Upper lobe of right lung (tissue), 1 donor: ENCODE data around the gene IPO9. TPM values are rescaled to one million over a fixed set of nuclear protein-coding genes. Genes with fewer than 3 reads are reported as not detected.
"Not testable (repeated sequence)": the region's sequence is repeated elsewhere in the genome, so short reads cannot be mapped to it uniquely, and the experiment has no call there.

Experiments
- ATAC-seq: fragments of 200-7000 bp; cut with Tn5 transposase; one replicate; pipeline ENCODE4 v1.9.1; 2020; ENCODE audit warnings: mild to moderate bottlenecking, moderate library complexity
- DNase-seq: peaks from one replicate; pipeline ENCODE4 v3.0.0-alpha.2; 2020
- H3K27ac ChIP-seq: fragments of 200-600 bp; one replicate; pipeline ENCODE4 v1.8.0; 2022
- H3K27me3 ChIP-seq: fragments of 200-600 bp; one replicate; pipeline ENCODE4 v1.8.0; 2022; ENCODE audit warnings: mild to moderate bottlenecking
- H3K36me3 ChIP-seq: fragments of 200-600 bp; one replicate; pipeline ENCODE4 v1.8.0; 2022
- H3K4me1 ChIP-seq: fragments of 200-600 bp; one replicate; pipeline ENCODE4 v1.8.0; 2022
- H3K4me3 ChIP-seq: fragments of 200-600 bp; one replicate; pipeline ENCODE4 v1.8.0; 2022; ENCODE audit warnings: mild to moderate bottlenecking
- H3K9me3 ChIP-seq: fragments of 200-600 bp; one replicate; pipeline ENCODE4 v1.8.0; 2022
- intact Hi-C: fragments of 100-400 bp; cut with DNase I; formaldehyde crosslinking; loops from one replicate; pipeline ENCODE4 v1.11.0; 2022
- total RNA-seq: library from RNA; stranded (reverse); fragmentation: NEBNext Ultra II Directional; extraction: Animal tissue kit (Norgen Biotek cat#: 25700); gene quantifications from one replicate; pipeline ENCODE4 v1.2.1, GENCODE V29; 2021
- TF ChIP-seq, protein P1 (sequence below): fragments of 200-600 bp; IDR thresholded peaks from one replicate; pipeline ENCODE4 v1.8.0; 2022; ENCODE audit warnings: antibody characterized with exemption
- donor health status: DM: no; HTN: yes; CAD: no; lungs with severe emphysema.

Gene IPO9
- total RNA-seq, 1 donor from 2014 or later: 44.5 TPM

DNA sequence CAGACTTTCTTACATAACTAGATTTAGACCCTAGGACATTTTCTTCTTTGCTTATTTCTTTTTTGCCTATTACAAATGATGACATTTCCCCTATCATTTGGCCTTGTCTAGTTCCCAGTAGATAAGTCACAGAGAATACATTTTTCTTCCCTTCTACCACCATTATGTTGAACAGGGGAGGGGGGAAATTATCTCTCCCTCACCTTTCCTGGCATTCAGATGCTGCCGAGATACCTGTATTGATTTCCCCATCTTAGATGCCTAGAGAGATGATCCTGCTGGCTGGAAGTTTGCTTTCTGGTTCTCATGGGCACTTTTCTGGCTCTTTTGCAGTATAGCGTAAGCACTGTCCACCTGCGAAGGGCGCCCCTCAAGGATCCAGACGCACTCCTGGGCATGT lies 5.7 kb downstream of the IPO9 start:
- no peak overlapping the region for H3K27ac ChIP-seq
- intact Hi-C loops: no loop called here

DNA sequence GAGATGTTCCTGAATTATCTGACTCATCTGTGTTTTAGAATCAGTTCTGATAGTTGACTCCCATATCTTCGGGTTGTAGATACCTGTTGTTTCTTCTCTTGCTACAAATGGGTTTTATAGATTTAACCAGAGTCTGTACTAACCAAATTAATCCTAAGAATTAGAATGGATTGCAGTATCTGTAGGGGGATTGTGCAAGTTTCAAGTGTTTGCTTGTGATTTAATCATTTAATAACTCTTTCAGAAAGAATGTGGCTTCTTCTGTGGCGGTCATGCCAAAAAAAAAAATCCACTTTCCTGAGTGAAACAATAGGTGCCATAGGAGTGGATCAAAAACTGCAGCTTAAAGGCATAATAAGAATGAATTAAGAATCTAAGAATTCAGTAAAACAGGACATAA lies 9.4 kb downstream of the IPO9 start:
- Histone ChIP-seq H3K4me1 (peaks cover 5% of the 10 kb centered on the region), H3K9me3 (no peaks in the 10 kb centered on the region), H3K27me3 (no peaks in the 10 kb centered on the region), H3K36me3 (peaks cover 6% of the 10 kb centered on the region), H3K4me3 (no peak overlapping the region), H3K27ac (peak overlapping the region; percentile 18)
- DNase-seq: no peak
- intact Hi-C loops: no loop called here
- no peak for ATAC-seq
- TF ChIP-seq, protein P1, sequence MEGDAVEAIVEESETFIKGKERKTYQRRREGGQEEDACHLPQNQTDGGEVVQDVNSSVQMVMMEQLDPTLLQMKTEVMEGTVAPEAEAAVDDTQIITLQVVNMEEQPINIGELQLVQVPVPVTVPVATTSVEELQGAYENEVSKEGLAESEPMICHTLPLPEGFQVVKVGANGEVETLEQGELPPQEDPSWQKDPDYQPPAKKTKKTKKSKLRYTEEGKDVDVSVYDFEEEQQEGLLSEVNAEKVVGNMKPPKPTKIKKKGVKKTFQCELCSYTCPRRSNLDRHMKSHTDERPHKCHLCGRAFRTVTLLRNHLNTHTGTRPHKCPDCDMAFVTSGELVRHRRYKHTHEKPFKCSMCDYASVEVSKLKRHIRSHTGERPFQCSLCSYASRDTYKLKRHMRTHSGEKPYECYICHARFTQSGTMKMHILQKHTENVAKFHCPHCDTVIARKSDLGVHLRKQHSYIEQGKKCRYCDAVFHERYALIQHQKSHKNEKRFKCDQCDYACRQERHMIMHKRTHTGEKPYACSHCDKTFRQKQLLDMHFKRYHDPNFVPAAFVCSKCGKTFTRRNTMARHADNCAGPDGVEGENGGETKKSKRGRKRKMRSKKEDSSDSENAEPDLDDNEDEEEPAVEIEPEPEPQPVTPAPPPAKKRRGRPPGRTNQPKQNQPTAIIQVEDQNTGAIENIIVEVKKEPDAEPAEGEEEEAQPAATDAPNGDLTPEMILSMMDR: no peak

More for the DNA sequence above, 5.7 kb downstream of the IPO9 start:
- peaks cover 6% of the 10 kb centered on the region for H3K36me3 ChIP-seq
- H3K4me1 ChIP-seq: peaks cover 25% of the 10 kb centered on the region
- no peaks in the 10 kb centered on the region for H3K27me3 ChIP-seq
- H3K9me3 ChIP-seq: no peaks in the 10 kb centered on the region
- ATAC-seq (no peak), DNase-seq (no peak)
- H3K4me3 ChIP-seq: no peak overlapping the region
- TF ChIP-seq, protein P1: no peak

DNA sequence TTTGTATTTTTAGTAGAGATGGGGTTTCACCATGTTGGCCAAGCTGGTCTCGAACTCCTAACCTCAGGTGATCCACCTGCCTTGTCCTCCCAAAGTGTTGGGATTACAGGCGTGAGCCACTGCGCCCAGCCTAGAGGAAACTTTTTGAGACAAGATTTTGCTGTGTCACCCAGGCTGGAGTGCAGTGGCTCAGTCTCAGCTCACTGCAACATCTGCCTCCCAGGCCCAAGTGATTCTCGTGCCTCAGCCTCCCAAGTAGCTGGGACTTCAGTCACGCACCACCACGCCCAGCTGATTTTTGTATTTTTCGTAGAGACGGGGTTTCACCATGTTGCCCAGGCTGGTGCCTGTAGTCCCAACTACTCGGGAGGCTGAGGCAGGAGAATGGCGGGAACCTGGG lies 10.1 kb downstream of the IPO9 start:
- intact Hi-C loops, H3K4me1 ChIP-seq, H3K9me3 ChIP-seq, H3K36me3 ChIP-seq, H3K27ac ChIP-seq, H3K27me3 ChIP-seq, H3K4me3 ChIP-seq, DNase-seq, ATAC-seq: not testable (repeated sequence)

DNA sequence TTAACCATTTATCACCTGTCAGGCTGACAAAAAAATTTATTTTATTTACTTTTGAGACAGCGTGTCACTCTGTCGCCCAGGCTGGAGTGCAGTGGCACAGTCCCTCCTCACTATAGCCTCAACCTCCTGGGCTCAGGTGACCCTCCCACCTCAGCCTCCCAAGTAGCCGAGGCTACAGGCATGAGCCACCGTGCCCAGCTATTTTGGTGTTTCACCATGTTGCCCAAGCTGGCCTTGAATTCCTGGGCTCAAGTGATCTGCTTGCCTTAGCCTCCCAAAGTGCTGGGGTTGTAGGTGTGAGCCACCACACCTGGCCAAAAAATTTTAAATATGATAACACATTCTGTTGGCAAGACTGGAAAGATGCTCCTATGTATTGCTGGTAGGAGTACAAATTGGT lies 11.1 kb downstream of the IPO9 start:
- intact Hi-C loops: no loop called here

DNA sequence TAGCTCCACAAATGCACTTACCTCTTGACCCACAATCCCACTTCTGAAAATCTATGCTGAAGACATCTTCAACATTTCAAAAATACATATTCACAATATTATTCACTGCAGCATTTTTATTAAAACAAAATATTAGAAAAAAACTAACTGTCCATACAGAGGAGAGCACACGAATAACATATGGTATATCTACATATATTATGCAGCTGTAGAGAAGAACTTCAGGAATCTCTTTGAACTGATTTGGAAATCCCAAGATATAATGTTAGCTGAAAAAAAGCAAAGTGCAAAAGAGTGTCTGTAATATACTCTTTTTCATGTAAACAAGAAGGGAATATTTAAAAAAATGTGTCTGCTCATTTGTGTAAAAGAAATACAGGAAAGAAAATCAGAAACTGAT lies 11.5 kb downstream of the IPO9 start:
- TF ChIP-seq, protein P1: no peak
- no peak overlapping the region for H3K27ac ChIP-seq
- H3K27me3 ChIP-seq: no peaks in the 10 kb centered on the region
- intact Hi-C loops: no loop called here
- no peak overlapping the region for H3K4me3 ChIP-seq
- no peaks in the 10 kb centered on the region for H3K9me3 ChIP-seq
- no peaks in the 10 kb centered on the region for H3K4me1 ChIP-seq
- ATAC-seq (no peak), DNase-seq (no peak)
- H3K36me3 ChIP-seq: peaks cover 6% of the 10 kb centered on the region

More for the DNA sequence above, 11.1 kb downstream of the IPO9 start:
- Histone ChIP-seq H3K27ac (no peak overlapping the region), H3K4me3 (no peak overlapping the region), H3K4me1 (no peaks in the 10 kb centered on the region), H3K36me3 (peaks cover 6% of the 10 kb centered on the region), H3K9me3 (no peaks in the 10 kb centered on the region), H3K27me3 (no peaks in the 10 kb centered on the region)
- DNase-seq (no peak), ATAC-seq (no peak)
- TF ChIP-seq, protein P1: no peak

DNA sequence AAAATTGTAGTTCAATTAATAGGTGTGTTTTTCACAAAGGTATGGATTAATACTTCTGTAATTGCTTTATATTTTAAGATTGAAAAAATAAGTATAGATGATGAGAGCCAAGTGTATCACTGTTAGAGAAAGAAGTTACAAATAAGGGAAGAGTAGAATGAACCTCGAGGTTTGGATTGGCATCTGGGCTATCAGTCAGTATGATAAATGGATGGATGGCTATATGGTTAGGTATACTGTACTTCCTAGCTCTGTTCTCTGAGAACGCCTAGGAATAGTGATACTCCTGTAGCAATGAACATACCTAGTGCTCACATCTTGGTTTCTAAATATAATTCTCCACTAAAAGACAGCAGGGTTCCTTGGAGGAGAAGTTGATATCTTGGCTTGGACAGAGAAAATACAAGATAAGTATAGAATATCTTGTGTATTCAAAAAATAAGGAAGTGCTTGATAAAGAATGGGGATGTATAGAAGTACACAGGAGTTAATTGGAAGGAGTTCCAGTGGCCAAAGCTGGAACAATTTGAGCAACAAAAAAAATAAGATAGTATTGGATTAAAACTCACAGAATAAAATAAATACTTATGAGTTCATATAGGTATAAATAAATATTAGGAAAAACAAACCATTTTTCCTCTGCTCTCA lies 12.4 kb downstream of the IPO9 start:
- peaks cover 6% of the 10 kb centered on the region for H3K36me3 ChIP-seq
- no peaks in the 10 kb centered on the region for H3K4me1 ChIP-seq
- DNase-seq: no peak
- H3K4me3 ChIP-seq: no peak overlapping the region
- TF ChIP-seq, protein P1: no peak
- no peak overlapping the region for H3K27ac ChIP-seq
- intact Hi-C loops: no loop called here
- H3K27me3 ChIP-seq: no peaks in the 10 kb centered on the region
- ATAC-seq: no peak
- H3K9me3 ChIP-seq: no peaks in the 10 kb centered on the region
